Heart left ventricle (tissue), 16 donors: ENCODE results near the gene PRPS1. TPM values are rescaled to one million over a fixed set of nuclear protein-coding genes. Genes with fewer than 3 reads are reported as not detected.
"Not testable (repeated sequence)": the region's sequence is repeated elsewhere in the genome, so short reads cannot be mapped to it uniquely, and the experiment has no call there.

ENCODE experiments used
- ATAC-seq, 4 donors: fragments of 200-7000 bp; cut with Tn5 transposase; one replicate each; pipeline ENCODE4 v1.9.1; 2020 to 2022; ENCODE audit warnings: moderate library complexity in 4 of 4, mild to moderate bottlenecking in 3 of 4, moderate number of reproducible peaks in 1 of 4
- DNase-seq, 5 donors: peaks; one replicate each; pipeline ENCODE4 v3.0.0-alpha.2; 2020
- H3K27ac ChIP-seq, 12 donors: fragments of 200-600 bp; sonication (generic) in 4 of 12; one replicate each; pipeline versions ENCODE4 v1.5.0 to v1.8.0; 2016 to 2022; ENCODE audit warnings: mild to moderate bottlenecking in 2 of 12
- H3K27me3 ChIP-seq, 9 donors: fragments of 200-600 bp; sonication (generic) in 2 of 9; one replicate each; pipeline versions ENCODE4 v1.5.1 to v1.8.0; 2016 to 2022; ENCODE audit warnings: mild to moderate bottlenecking in 3 of 9
- H3K36me3 ChIP-seq, 9 donors: fragments of 200-600 bp; sonication (generic) in 2 of 9; one replicate each; pipeline versions ENCODE4 v1.5.0 to v1.8.0; 2018 to 2022; ENCODE audit warnings: mild to moderate bottlenecking in 2 of 9
- H3K4me1 ChIP-seq, 12 donors: fragments of 200-600 bp; sonication (generic) in 4 of 12; one replicate each; pipeline versions ENCODE4 v1.5.0 to v1.8.0; 2016 to 2022; ENCODE audit warnings: mild to moderate bottlenecking in 3 of 12
- H3K4me3 ChIP-seq, 12 donors: fragments of 200-600 bp; sonication (generic) in 4 of 12; one replicate each; pipeline versions ENCODE4 v1.5.0 to v1.8.0; 2017 to 2022; ENCODE audit warnings: mild to moderate bottlenecking in 9 of 12, moderate library complexity in 4 of 12
- H3K9me3 ChIP-seq, 12 donors: fragments of 200-600 bp; sonication (generic) in 4 of 12; one replicate each; pipeline versions ENCODE4 v1.5.0 to v1.8.0; 2016 to 2022; ENCODE audit warnings: mild to moderate bottlenecking in 1 of 12
- CTCF ChIP-seq, 12 donors: fragments of 200-600 bp; sonication (generic) in 4 of 12; IDR thresholded peaks; one replicate each; pipeline versions ENCODE4 v1.5.0 to v1.8.0; 2018 to 2022; ENCODE audit warnings: antibody characterized with exemption in 12 of 12, mild to moderate bottlenecking in 5 of 12
- POLR2A ChIP-seq, 2 donors: fragments of 450-650 bp; IDR thresholded peaks; one replicate each; pipeline ENCODE4 v1.6.1; 2017; ENCODE audit warnings: antibody characterized with exemption in 2 of 2, mild to moderate bottlenecking in 2 of 2, moderate library complexity in 2 of 2
- WGBS, 4 donors: extraction: QIAGEN DNeasy Blood & Tissue Kit in 2 of 4; methylation state at CpG; one replicate each; pipeline versions ENCODE4 v1.1.5 to v1.1.7; 2013 to 2018; 5-methylcytosine and 5-hydroxymethylcytosine counted together
- intact Hi-C, 10 donors: fragments of 100-400 bp; cut with DNase I; formaldehyde crosslinking; loops; one replicate each; pipeline versions ENCODE4 v1.11.1 to v1.14.2; 2022
- polyA plus RNA-seq, 2 donors: library from polyadenylated mRNA; stranded (reverse); fragments of 200-250 nt; gene quantifications; one replicate each; pipeline ENCODE4 v1.2.3, GENCODE V29; 2013
- total RNA-seq, 9 donors: library from RNA; depleted of rRNA in 2 of 9; stranded (reverse); fragments of >200 nt in 2 of 9; fragmentation: NEBNext Ultra II Directional in 3 of 9; extraction: Animal tissue kit (Norgen Biotek cat#: 25700) in 3 of 9; gene quantifications; one replicate each; pipeline versions ENCODE4 v1.1.0 to v1.2.4, GENCODE V29; 2016 to 2023
- donor health status: ischemic (EF 13 %, LVEDD 7.1; RV severe dilation, severe dysfunction).
- donor health status: healthy with polysubstance abuse.
- donor health status: DM: no; HTN: yes; CAD: no.
- donor health status: DM: no; HTN: no; CAD: no.
- donor health status: ischemic (EF 25% LVEDD 6.9; RV normal size, moderate dysfunction).
- donor health status: ischemic (EF 25% LVEDD 5.7; RV mildly dilated, moderate dysfunction).
- donor health status: healthy.
- donor health status: DM: yes; HTN: yes; CAD: no.
- donor health status: ischemic (EF 35%, LVEDD 5.7; RV mildly dilated, moderate dysfunction).
- donor health status: nonischemic (EF 11% LVEDD 7.7; RV severe dilation, severe dysfunction).
- donor health status: DM: yes; HTN: yes; CAD: no.
- donor health status: PGD.
- donor health status: ischemic (EF 29% LVEDD 5.4; RV normal size, mild dysfunction).
- donor health status: nonischemic (EF 23%, LVEDD 6.1; RV moderate dilation, normal function).

PRPS1 gene
- total and polyA plus RNA-seq, 11 donors: 7.2 to 41.0 (median 25.0) TPM

- DNase-seq (no peak), ATAC-seq (no peak)
- no peak for TF ChIP-seq POLR2A (IDR thresholded peaks at IDR 0.05)
- TF ChIP-seq CTCF (IDR thresholded peaks at IDR 0.05): no peak
Observed at GRCh38 chrX:107603429-107604159, 24.7 kb upstream of the PRPS1 start.

GRCh38 chrX:107609061-107609460 is 19.2 kb upstream of the PRPS1 start:
- DNase-seq, intact Hi-C loops: not testable (repeated sequence)

More at GRCh38 chrX:107603429-107604159, 24.7 kb upstream of the PRPS1 start:
- 55 to 76% (median 67%) methylated on average over 12 to 13 of the region's 13 CpGs for WGBS, 4 donors
- intact Hi-C loops: no loop called here
- Histone ChIP-seq H3K36me3 (no peaks in the 10 kb centered on the region), H3K9me3 (no peaks in the 10 kb centered on the region), H3K27me3 (peaks cover 0 to 17% (median 0%) of the 10 kb centered on the region in 9 donors), H3K4me1 (no peaks in the 10 kb centered on the region), H3K27ac (no peak overlapping the region), H3K4me3 (no peak overlapping the region)

GRCh38 chrX:107610667-107611066 is 17.6 kb upstream of the PRPS1 start:
- H3K27ac ChIP-seq: no peak overlapping the region
- intact Hi-C loops: no loop called here
- peaks cover 0 to 7% (median 0%) of the 10 kb centered on the region in 9 donors for H3K27me3 ChIP-seq
- ATAC-seq (no peak), DNase-seq (no peak)
- 34 to 48% (median 38%) methylated on average over 2 of the region's 2 CpGs for WGBS, 4 donors
- TF ChIP-seq CTCF (IDR thresholded peaks at IDR 0.05): no peak
- no peak for TF ChIP-seq POLR2A (IDR thresholded peaks at IDR 0.05)
- H3K4me1 ChIP-seq: no peaks in the 10 kb centered on the region
- H3K9me3 ChIP-seq: no peaks in the 10 kb centered on the region
- H3K4me3 ChIP-seq: no peak overlapping the region
- no peaks in the 10 kb centered on the region for H3K36me3 ChIP-seq

More at GRCh38 chrX:107609061-107609460, 19.2 kb upstream of the PRPS1 start:
- H3K4me1 ChIP-seq, ATAC-seq, H3K36me3 ChIP-seq, H3K4me3 ChIP-seq, H3K27ac ChIP-seq, H3K9me3 ChIP-seq: not testable (repeated sequence)
- peaks cover 0 to 11% (median 0%) of the 10 kb centered on the region in 9 donors for H3K27me3 ChIP-seq
- whole genome bisulfite sequencing, 4 donors: 76 to 88% (median 84%) methylated on average over 5 of the region's 5 CpGs

- Histone ChIP-seq H3K27ac (no peak overlapping the region), H3K4me1 (no peaks in the 10 kb centered on the region), H3K9me3 (peaks cover 0 to 7% (median 0%) of the 10 kb centered on the region in 12 donors), H3K4me3 (no peak overlapping the region), H3K36me3 (no peaks in the 10 kb centered on the region), H3K27me3 (peaks cover 0 to 3% (median 0%) of the 10 kb centered on the region in 9 donors)
- 64 to 71% (median 65%) methylated on average over 7 of the region's 7 CpGs for WGBS, 4 donors
- intact Hi-C loops: loop anchor here in 2 of 10 donors (10.0 kb wide), 2 partner anchors 75 to 505 kb away; partner anchors contain the start of gene RBM41 (in 1 of the 2)
- TF ChIP-seq POLR2A (IDR thresholded peaks at IDR 0.05) (no peak), CTCF (IDR thresholded peaks at IDR 0.05) (no peak)
- no peak for ATAC-seq
- DNase-seq: no peak
Observed at GRCh38 chrX:107619885-107620322, 8.4 kb upstream of the PRPS1 start.
